H1 (cell line): ENCODE data around the gene P3H2. TPM values are rescaled to one million over a fixed set of nuclear protein-coding genes. Genes with fewer than 3 reads are reported as not detected.

ENCODE experiments used
- CTCF ChIA-PET: fragments of 300-600 bp; sonication (Branson Sonifier 250); formaldehyde crosslinking; loops from one replicate; lab custom pipeline; 2021; ENCODE audit not compliant: partially characterized antibody; lab: Charles Lee
- POLR2A ChIA-PET: fragments of 300-600 bp; sonication (Branson Sonifier 250); formaldehyde crosslinking; loops from one replicate; lab custom pipeline; 2021; ENCODE audit warnings: inconsistent platforms; ENCODE audit not compliant: partially characterized antibody; lab: Charles Lee
- DNase-seq, 2 experiments: peaks; one replicate each; pipeline versions ENCODE4 v3.0.0 to v3.0.0-alpha.2; 2010 to 2022; ENCODE audit warnings: low spot score in 2 of 2, low read depth in 1 of 2, mixed read lengths in 1 of 2
- FAIRE-seq: peaks from 2 replicates; lab custom pipeline; 2011; peaks lifted over from hg19 to GRCh38; lab: Jason Lieb, UNC
- H2AFZ ChIP-seq: 2 replicates; pipeline ENCODE4 v1.8.1; 2012; ENCODE audit warnings: low read length, inconsistent platforms
- H2AK5ac ChIP-seq: 2 replicates; pipeline ENCODE4 v1.6.1; 2013; ENCODE audit warnings: low read depth, low read length
- H2BK120ac ChIP-seq: replicated peaks from 2 replicates; pipeline ENCODE3; 2013; ENCODE audit warnings: low read depth, low read length, inconsistent platforms
- H2BK12ac ChIP-seq: 2 replicates; pipeline ENCODE4 v1.6.1; 2013; ENCODE audit warnings: low read depth, low read length
- H2BK15ac ChIP-seq: 2 replicates; pipeline ENCODE4 v1.6.1; 2013; ENCODE audit warnings: low read length
- H2BK20ac ChIP-seq: 2 replicates; pipeline ENCODE4 v1.6.1; 2013; ENCODE audit warnings: low read length
- H2BK5ac ChIP-seq: 2 replicates; pipeline ENCODE4 v1.6.1; 2013; ENCODE audit warnings: low read depth, low read length
- H3K14ac ChIP-seq: 2 replicates; pipeline ENCODE4 v1.6.1; 2013; ENCODE audit warnings: inconsistent platforms; ENCODE audit not compliant: insufficient read length
- H3K18ac ChIP-seq: 2 replicates; pipeline ENCODE4 v1.6.1; 2013; ENCODE audit warnings: low read length; ENCODE audit errors: extremely low read depth
- H3K23ac ChIP-seq: 2 replicates; pipeline ENCODE4 v1.6.1; 2013; ENCODE audit warnings: inconsistent platforms; ENCODE audit not compliant: insufficient read length
- H3K23me2 ChIP-seq: 2 replicates; pipeline ENCODE4 v1.6.1; 2013; ENCODE audit warnings: low read depth, low read length
- H3K27ac ChIP-seq: 2 replicates; pipeline ENCODE4 v1.6.1; 2011; ENCODE audit warnings: low read depth, low read length, inconsistent platforms
- H3K27me3 ChIP-seq, 4 experiments: replicated peaks in 1 of 4; 1 replicate in 1 of 4; 2 replicates in 3 of 4; pipeline versions ENCODE4 v1.6.1 to v1.8.1; 2011 to 2013; ENCODE audit warnings: low read length in 3 of 4, mild to moderate bottlenecking in 3 of 4, inconsistent platforms in 2 of 4, mixed read lengths in 2 of 4, moderate library complexity in 1 of 4; ENCODE audit not compliant: control insufficient read depth in 3 of 4, insufficient read depth in 3 of 4; ENCODE audit errors: extremely low read depth in 1 of 4
- H3K36me3 ChIP-seq, 4 experiments: 2 replicates each; pipeline versions ENCODE4 v1.6.1 to v1.8.1; 2011 to 2013; ENCODE audit warnings: mild to moderate bottlenecking in 4 of 4, low read length in 3 of 4, moderate library complexity in 2 of 4, control low read depth in 1 of 4, inconsistent platforms in 1 of 4; ENCODE audit not compliant: insufficient read depth in 4 of 4, control insufficient read depth in 2 of 4
- H3K4ac ChIP-seq: replicated peaks from 2 replicates; pipeline ENCODE3; 2013; ENCODE audit warnings: low read length, low read depth, mixed read lengths, inconsistent platforms; ENCODE audit not compliant: insufficient read length
- H3K4me1 ChIP-seq, 4 experiments: replicated peaks in 1 of 4; 1 replicate in 1 of 4; 2 replicates in 3 of 4; pipeline versions ENCODE4 v1.6.1 to v1.8.1; 2011 to 2013; ENCODE audit warnings: low read length in 3 of 4, inconsistent platforms in 2 of 4, mixed read lengths in 1 of 4; ENCODE audit not compliant: insufficient read depth in 4 of 4, control insufficient read depth in 3 of 4
- H3K4me2 ChIP-seq, 2 experiments: 2 replicates each; pipeline versions ENCODE4 v1.6.1 to v1.8.1; 2011 to 2013; ENCODE audit warnings: low read depth in 2 of 2, low read length in 2 of 2, control low read depth in 1 of 2, inconsistent platforms in 1 of 2, mild to moderate bottlenecking in 1 of 2; ENCODE audit not compliant: insufficient read depth in 1 of 2
- H3K4me3 ChIP-seq, 4 experiments: fragments of 200-600, 300-600 bp in 1 of 4; sonication (generic), shearing (Covaris generic), sonication (Bioruptor Twin) in 1 of 4; 2 replicates each; pipeline versions ENCODE4 v1.5.1 to v1.8.1; 2011 to 2016; ENCODE audit warnings: low read length in 4 of 4, low read depth in 3 of 4, control low read depth in 2 of 4, inconsistent platforms in 2 of 4, mild to moderate bottlenecking in 2 of 4, mixed read lengths in 1 of 4, moderate library complexity in 1 of 4; ENCODE audit not compliant: insufficient read depth in 2 of 4; ENCODE audit errors: extremely low read depth in 1 of 4
- H3K56ac ChIP-seq: replicated peaks from 2 replicates; pipeline ENCODE3; 2013; ENCODE audit warnings: low read depth, mild to moderate bottlenecking, mixed read lengths, low read length, inconsistent platforms; ENCODE audit not compliant: insufficient read length
- H3K79me1 ChIP-seq: 2 replicates; pipeline ENCODE4 v1.6.1; 2013; ENCODE audit warnings: low read depth, low read length, control low read depth
- H3K79me2 ChIP-seq, 2 experiments: 2 replicates each; pipeline versions ENCODE4 v1.6.1 to v1.8.1; 2012 to 2013; ENCODE audit warnings: low read length in 2 of 2, mild to moderate bottlenecking in 2 of 2, inconsistent platforms in 1 of 2; ENCODE audit not compliant: insufficient read depth in 2 of 2, control insufficient read depth in 1 of 2
- H3K9ac ChIP-seq, 4 experiments: replicated peaks in 1 of 4; 1 replicate in 1 of 4; 2 replicates in 3 of 4; pipeline versions ENCODE4 v1.6.1 to v1.8.1; 2011 to 2013; ENCODE audit warnings: low read depth in 3 of 4, low read length in 3 of 4, control low read depth in 2 of 4, mild to moderate bottlenecking in 2 of 4, moderate library complexity in 2 of 4, inconsistent platforms in 1 of 4; ENCODE audit errors: extremely low read depth in 1 of 4
- H3K9me3 ChIP-seq, 2 experiments: 2 replicates each; pipeline versions ENCODE4 v1.6.1 to v1.8.1; 2012 to 2013; ENCODE audit warnings: mild to moderate bottlenecking in 2 of 2, moderate library complexity in 2 of 2, control low read depth in 1 of 2, inconsistent platforms in 1 of 2, low read depth in 1 of 2, low read length in 1 of 2, mixed read lengths in 1 of 2; ENCODE audit not compliant: insufficient read depth in 2 of 2
- H4K20me1 ChIP-seq, 2 experiments: replicated peaks in 1 of 2; 2 replicates each; pipeline versions ENCODE3 to v1.8.1; 2011 to 2013; ENCODE audit warnings: inconsistent platforms in 2 of 2, low read length in 2 of 2, mild to moderate bottlenecking in 1 of 2; ENCODE audit not compliant: insufficient read depth in 2 of 2, control insufficient read depth in 1 of 2
- H4K5ac ChIP-seq: 2 replicates; pipeline ENCODE4 v1.6.1; 2013; ENCODE audit warnings: low read length, low read depth, mixed read lengths, inconsistent platforms; ENCODE audit not compliant: insufficient read length
- H4K8ac ChIP-seq: 2 replicates; pipeline ENCODE4 v1.8.0; 2013; ENCODE audit warnings: mild to moderate bottlenecking, moderate library complexity, low read length, inconsistent platforms; ENCODE audit not compliant: insufficient read depth; ENCODE audit errors: extremely low read depth
- H4K91ac ChIP-seq: replicated peaks from 2 replicates; pipeline ENCODE3; 2013; ENCODE audit warnings: low read length, mixed read lengths, inconsistent platforms; ENCODE audit not compliant: insufficient read length
- ASH2L ChIP-seq: fragments of 200-600, 300-600 bp; sonication (generic); IDR thresholded peaks from one replicate; pipeline ENCODE4 v1.7.1; 2017; ENCODE audit warnings: low read length
- CEBPB ChIP-seq: IDR thresholded peaks from 2 replicates; pipeline ENCODE4 v1.6.1; 2012; ENCODE audit warnings: low read depth, low read length
- CHD2 ChIP-seq: IDR thresholded peaks from 2 replicates; pipeline ENCODE4 v1.6.1; 2012; ENCODE audit warnings: low read length, improper control_type of control experiment
- FOSL1 ChIP-seq: IDR thresholded peaks from 2 replicates; pipeline ENCODE4 v1.6.1; 2011; ENCODE audit warnings: mild to moderate bottlenecking, low read depth, low read length, moderate library complexity; ENCODE audit not compliant: insufficient read depth
- HDAC6 ChIP-seq: IDR thresholded peaks from one replicate; pipeline ENCODE4 v1.7.1; 2012; ENCODE audit warnings: low read depth, mild to moderate bottlenecking, inconsistent platforms, low read length, moderate library complexity
- JUND ChIP-seq: IDR thresholded peaks from 2 replicates; pipeline ENCODE4 v1.6.1; 2011; ENCODE audit warnings: mild to moderate bottlenecking, improper control_type of control experiment, low read length
- POLR2AphosphoS5 ChIP-seq: IDR thresholded peaks from 2 replicates; pipeline ENCODE4 v1.6.1; 2011; ENCODE audit warnings: low read depth, low read length
- RNF2 ChIP-seq: fragments of 200-900, 300-1000 bp; sonication (generic); IDR thresholded peaks from 2 replicates; pipeline ENCODE4 v1.7.1; 2016; ENCODE audit warnings: borderline replicate concordance, low read depth, mild to moderate bottlenecking, antibody characterized with exemption, low read length; ENCODE audit not compliant: poor library complexity, severe bottlenecking; ENCODE audit errors: missing control alignments
- SUZ12 ChIP-seq: fragments of 200-600 bp; sonication (generic); IDR thresholded peaks from 2 replicates; pipeline ENCODE4 v1.6.1; 2012; ENCODE audit warnings: mild to moderate bottlenecking, inconsistent platforms, low read length, moderate library complexity, mixed read lengths
- TAF1 ChIP-seq: IDR thresholded peaks from 2 replicates; pipeline ENCODE4 v1.6.1; 2011; ENCODE audit warnings: mild to moderate bottlenecking, low read depth, low read length
- TBP ChIP-seq: IDR thresholded peaks from 2 replicates; pipeline ENCODE4 v1.6.1; 2011; ENCODE audit warnings: low read depth, low read length, improper control_type of control experiment
- WGBS, 2 experiments: shearing (Covaris generic) in 1 of 2; methylation state at CpG; one replicate each; pipeline versions ENCODE4 v1.1.6 to v1.1.7; 2013 to 2015; ENCODE audit warnings: low lambda C conversion rate in 2 of 2, mixed read lengths in 2 of 2, inconsistent platforms in 1 of 2, low coverage in 1 of 2, missing lambda C conversion rate in 1 of 2; ENCODE audit not compliant: insufficient replicate concordance in 2 of 2, insufficient coverage in 1 of 2, insufficient read length in 1 of 2; ENCODE audit errors: extremely low coverage in 1 of 2, missing lambda C conversion rate in 1 of 2; 5-methylcytosine and 5-hydroxymethylcytosine counted together
- polyA plus RNA-seq, 7 experiments: library from polyadenylated mRNA; depleted of rRNA in 3 of 7; stranded (reverse) in 5 of 7; unstranded in 2 of 7; fragments of >200 nt in 5 of 7; fragments of 200-250 nt in 2 of 7; gene quantifications; 1 replicate in 5 of 7; 2 replicates in 1 of 7; 4 replicates in 1 of 7; pipeline versions ENCODE4 v1.2.1 to v1.2.3, GENCODE V29; 2011 to 2013; ENCODE audit warnings: missing spikeins in 2 of 7, mixed read lengths in 2 of 7
- total RNA-seq: library from RNA; stranded (reverse); fragmentation: NEBNext Ultra II Directional; extraction: Animal tissue kit (Norgen Biotek cat#: 25700); gene quantifications from 2 replicates; pipeline ENCODE4 v1.2.1, GENCODE V29; 2021
- TF ChIP-seq, protein P1 (sequence below), 3 experiments: IDR thresholded peaks; 1 replicate in 2 of 3; 2 replicates in 1 of 3; pipeline versions ENCODE4 v1.5.1 to v1.6.1; 2011; ENCODE audit warnings: low read length in 3 of 3, mild to moderate bottlenecking in 3 of 3, inconsistent platforms in 2 of 3, low read depth in 1 of 3, moderate library complexity in 1 of 3; ENCODE audit not compliant: insufficient read depth in 1 of 3; ENCODE audit errors: control extremely low read depth in 1 of 3

The P3H2 gene
- total and polyA plus RNA-seq, 2 of the 8 experiments (the other 6 are each of a cell fraction or from before 2014, with no cell fraction given) = 40.5 to 60.4 TPM

DNA sequence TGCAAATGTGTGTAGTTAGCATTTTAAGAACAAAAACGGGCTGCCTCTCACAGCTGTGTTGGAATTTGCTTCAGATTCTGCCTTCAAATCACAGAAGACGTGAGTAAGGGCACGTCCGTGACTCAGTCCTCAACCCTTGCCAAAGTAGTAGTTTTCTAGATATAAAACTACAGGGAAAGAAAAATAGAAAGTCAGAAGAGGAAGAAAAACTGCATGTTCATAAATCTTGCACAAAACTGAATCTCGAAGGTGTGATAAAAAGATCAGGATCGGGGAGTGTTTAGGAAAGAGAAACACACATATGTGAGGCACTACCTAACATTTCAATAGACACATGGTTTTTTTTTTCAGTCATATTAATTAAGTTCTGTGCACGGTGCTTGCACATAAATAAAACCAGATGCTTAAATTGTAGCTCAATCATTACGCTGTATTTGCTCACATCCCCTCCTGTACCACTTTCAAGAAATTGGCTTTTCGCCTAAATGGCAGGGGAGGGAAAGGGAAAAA, 71.7 kb downstream of the P3H2 start:
- Histone ChIP-seq H3K18ac (no peak overlapping the region), H4K20me1 (no peaks in the 10 kb centered on the region), H3K79me1 (no peaks in the 10 kb centered on the region), H3K9ac (peak overlapping the region in 1 of 4 experiments; percentile 18; a peak in 1 of 7 replicates), H4K8ac (no peak overlapping the region), H3K4me2 (peak overlapping the region; percentile 24 to 26; a peak in 2 of 4 replicates), H3K4me3 (no peak overlapping the region), H2AFZ (no peak overlapping the region), H2AK5ac (no peak overlapping the region), H3K4me1 (peaks cover 0 to 32% (median 12%) of the 10 kb centered on the region in 4 experiments; a peak in 4 of 7 replicates), H3K36me3 (no peaks in the 10 kb centered on the region), H3K27me3 (no peaks in the 10 kb centered on the region), H3K56ac (no peak overlapping the region), H3K79me2 (peaks cover 0 to 42% of the 10 kb centered on the region in 2 experiments; a peak in 2 of 4 replicates), H2BK120ac (no peak overlapping the region), H3K9me3 (no peaks in the 10 kb centered on the region), H2BK5ac (no peak overlapping the region), H3K4ac (no peak overlapping the region), H3K23ac (no peak overlapping the region), H4K5ac (no peak overlapping the region), H2BK20ac (no peak overlapping the region), H4K91ac (no peak overlapping the region), H3K14ac (no peak overlapping the region), H2BK15ac (no peak overlapping the region), H3K27ac (no peak overlapping the region), H3K23me2 (no peaks in the 10 kb centered on the region), H2BK12ac (no peak overlapping the region)
- 47% methylated on average over 9 of the region's 9 CpGs; no CpG with 5 or more reads in 1 of the 2 experiments for WGBS, 2 experiments
- FAIRE-seq (no peak), DNase-seq (no peak)
- ChIA-PET POLR2A (no interaction called here), CTCF (interaction anchor here (2.4 to 4.0 kb wide), 2 partner anchors 16 to 88 kb away, joined by 7 to 17 read pairs; no protein-coding TSS in a partner anchor)
- TF ChIP-seq HDAC6 (no peak), FOSL1 (no peak), TAF1 (no peak), TBP (no peak), JUND (no peak), CHD2 (no peak), ASH2L (no peak), SUZ12 (no peak), POLR2AphosphoS5 (no peak), RNF2 (no peak), CEBPB (no peak)
- TF ChIP-seq, protein P1, sequence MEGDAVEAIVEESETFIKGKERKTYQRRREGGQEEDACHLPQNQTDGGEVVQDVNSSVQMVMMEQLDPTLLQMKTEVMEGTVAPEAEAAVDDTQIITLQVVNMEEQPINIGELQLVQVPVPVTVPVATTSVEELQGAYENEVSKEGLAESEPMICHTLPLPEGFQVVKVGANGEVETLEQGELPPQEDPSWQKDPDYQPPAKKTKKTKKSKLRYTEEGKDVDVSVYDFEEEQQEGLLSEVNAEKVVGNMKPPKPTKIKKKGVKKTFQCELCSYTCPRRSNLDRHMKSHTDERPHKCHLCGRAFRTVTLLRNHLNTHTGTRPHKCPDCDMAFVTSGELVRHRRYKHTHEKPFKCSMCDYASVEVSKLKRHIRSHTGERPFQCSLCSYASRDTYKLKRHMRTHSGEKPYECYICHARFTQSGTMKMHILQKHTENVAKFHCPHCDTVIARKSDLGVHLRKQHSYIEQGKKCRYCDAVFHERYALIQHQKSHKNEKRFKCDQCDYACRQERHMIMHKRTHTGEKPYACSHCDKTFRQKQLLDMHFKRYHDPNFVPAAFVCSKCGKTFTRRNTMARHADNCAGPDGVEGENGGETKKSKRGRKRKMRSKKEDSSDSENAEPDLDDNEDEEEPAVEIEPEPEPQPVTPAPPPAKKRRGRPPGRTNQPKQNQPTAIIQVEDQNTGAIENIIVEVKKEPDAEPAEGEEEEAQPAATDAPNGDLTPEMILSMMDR (IDR thresholded peaks at IDR 0.05; ENCODE audit: control extremely low read depth in 1 of 3, insufficient read depth in 1 of 3, low read depth in 1 of 3, low read length in 3 of 3) = no peak
